Endodermal cell (in vitro differentiated cells): ENCODE measurements around the gene GPATCH1. TPM values are rescaled to one million over a fixed set of nuclear protein-coding genes. Genes with fewer than 3 reads are reported as not detected.

Experiments
- DNase-seq: peaks from one replicate; pipeline ENCODE4 v3.0.0-alpha.2; 2017
- H3K27ac ChIP-seq: 2 replicates; pipeline ENCODE4 v1.5.1; 2013; ENCODE audit warnings: mild to moderate bottlenecking, low read depth, low read length, moderate library complexity
- H3K27me3 ChIP-seq: 2 replicates; pipeline ENCODE4 v1.6.1; 2013; ENCODE audit warnings: mild to moderate bottlenecking, low read length, moderate library complexity; ENCODE audit not compliant: insufficient read depth, control insufficient read depth, poor library complexity, severe bottlenecking
- H3K36me3 ChIP-seq: 2 replicates; pipeline ENCODE4 v1.7.0; 2013; ENCODE audit warnings: mild to moderate bottlenecking, low read length, moderate library complexity; ENCODE audit not compliant: control insufficient read depth, insufficient read depth
- H3K4me1 ChIP-seq: one replicate; pipeline ENCODE4 v1.7.0; 2013; ENCODE audit warnings: low read length; ENCODE audit not compliant: control insufficient read depth, insufficient read depth
- H3K4me3 ChIP-seq: 2 replicates; pipeline ENCODE4 v1.5.1; 2013; ENCODE audit warnings: mild to moderate bottlenecking, low read length, moderate library complexity
- H3K9ac ChIP-seq: 2 replicates; pipeline ENCODE4 v1.6.1; 2013; ENCODE audit warnings: mild to moderate bottlenecking, low read length, moderate library complexity; ENCODE audit not compliant: poor library complexity, severe bottlenecking; ENCODE audit errors: extremely low read depth
- H3K9me3 ChIP-seq: 2 replicates; pipeline ENCODE4 v1.6.1; 2013; ENCODE audit warnings: mild to moderate bottlenecking, low read length, moderate library complexity; ENCODE audit not compliant: control insufficient read depth
- H3K27ac Mint-ChIP-seq: 2 replicates; pipeline ENCODE4 v1.8.0; 2020; ENCODE audit warnings: mixed read lengths
- H3K27me3 Mint-ChIP-seq: 2 replicates; pipeline ENCODE4 v1.8.0; 2021; ENCODE audit warnings: mild to moderate bottlenecking, mixed read lengths; ENCODE audit not compliant: insufficient read depth
- H3K36me3 Mint-ChIP-seq: 2 replicates; pipeline ENCODE4 v1.8.0; 2020; ENCODE audit warnings: low read depth, mixed read lengths
- H3K4me1 Mint-ChIP-seq: 2 replicates; pipeline ENCODE4 v1.8.0; 2020; ENCODE audit warnings: mixed read lengths
- H3K4me3 Mint-ChIP-seq: 2 replicates; pipeline ENCODE4 v1.8.0; 2020; ENCODE audit warnings: mild to moderate bottlenecking, moderate library complexity, mixed read lengths
- H3K9me3 Mint-ChIP-seq: 2 replicates; pipeline ENCODE4 v1.8.0; 2020; ENCODE audit warnings: mild to moderate bottlenecking, mixed read lengths
- WGBS, 2 experiments: methylation state at CpG; one replicate each; pipeline versions ENCODE4 v1.1.5 to v1.1.7; 2013; ENCODE audit warnings: missing lambda C conversion rate in 2 of 2, mixed read lengths in 1 of 2; ENCODE audit not compliant: insufficient coverage in 1 of 2, insufficient read length in 1 of 2; 5-methylcytosine and 5-hydroxymethylcytosine counted together
- total RNA-seq, 2 donors: library from RNA; stranded (reverse); fragmentation: NEBNext Ultra II Directional in 1 of 2; extraction: Animal tissue kit (Norgen Biotek cat#: 25700) in 1 of 2; gene quantifications; 2 replicates in 1 of 2; 3 replicates in 1 of 2; pipeline ENCODE4 v1.2.1, GENCODE V29; 2021
- TF ChIP-seq, protein P1 (sequence below): fragments of 200-600 bp; sonication (generic); conservative IDR thresholded peaks from 2 replicates; pipeline ENCODE4 v1.5.0; 2021; ENCODE audit warnings: antibody characterized with exemption, mild to moderate bottlenecking

Gene GPATCH1
- total RNA-seq, 2 donors from 2014 or later: 10.1 to 11.2 TPM

DNA sequence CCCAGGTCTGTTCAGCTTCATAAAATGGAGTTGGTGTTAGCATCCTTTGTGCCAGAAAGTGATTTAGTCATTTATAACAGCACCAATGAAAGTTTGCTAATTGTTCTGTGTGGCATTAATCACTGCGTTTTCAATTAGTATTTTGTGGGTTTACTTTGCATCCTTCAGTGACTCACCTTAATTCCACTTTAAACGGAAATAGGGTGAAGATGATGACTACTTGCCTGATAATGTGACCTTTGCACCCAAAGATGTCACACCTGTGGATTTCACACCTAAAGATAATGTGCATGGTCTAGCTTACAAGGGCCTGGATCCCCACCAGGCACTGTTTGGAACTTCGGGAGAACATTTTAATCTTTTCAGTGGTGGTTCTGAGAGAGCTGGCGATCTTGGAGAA lies 15.0 kb downstream of the GPATCH1 start:
- Mint-ChIP-seq H3K4me3 (no peak overlapping the region), H3K4me1 (peaks cover 5% of the 10 kb centered on the region), H3K36me3 (peaks cover 68% of the 10 kb centered on the region), H3K27ac (peak overlapping the region; percentile 29), H3K27me3 (no peaks in the 10 kb centered on the region), H3K9me3 (no peaks in the 10 kb centered on the region)
- H3K4me1 ChIP-seq: no peaks in the 10 kb centered on the region
- H3K9me3 ChIP-seq: no peaks in the 10 kb centered on the region
- no peak for DNase-seq
- H3K4me3 ChIP-seq: no peak overlapping the region
- H3K27ac ChIP-seq: no peak overlapping the region
- H3K9ac ChIP-seq: no peak overlapping the region
- 83 to 85% methylated on average over 4 of the region's 4 CpGs for WGBS, 2 experiments
- no peaks in the 10 kb centered on the region for H3K27me3 ChIP-seq
- TF ChIP-seq, protein P1, sequence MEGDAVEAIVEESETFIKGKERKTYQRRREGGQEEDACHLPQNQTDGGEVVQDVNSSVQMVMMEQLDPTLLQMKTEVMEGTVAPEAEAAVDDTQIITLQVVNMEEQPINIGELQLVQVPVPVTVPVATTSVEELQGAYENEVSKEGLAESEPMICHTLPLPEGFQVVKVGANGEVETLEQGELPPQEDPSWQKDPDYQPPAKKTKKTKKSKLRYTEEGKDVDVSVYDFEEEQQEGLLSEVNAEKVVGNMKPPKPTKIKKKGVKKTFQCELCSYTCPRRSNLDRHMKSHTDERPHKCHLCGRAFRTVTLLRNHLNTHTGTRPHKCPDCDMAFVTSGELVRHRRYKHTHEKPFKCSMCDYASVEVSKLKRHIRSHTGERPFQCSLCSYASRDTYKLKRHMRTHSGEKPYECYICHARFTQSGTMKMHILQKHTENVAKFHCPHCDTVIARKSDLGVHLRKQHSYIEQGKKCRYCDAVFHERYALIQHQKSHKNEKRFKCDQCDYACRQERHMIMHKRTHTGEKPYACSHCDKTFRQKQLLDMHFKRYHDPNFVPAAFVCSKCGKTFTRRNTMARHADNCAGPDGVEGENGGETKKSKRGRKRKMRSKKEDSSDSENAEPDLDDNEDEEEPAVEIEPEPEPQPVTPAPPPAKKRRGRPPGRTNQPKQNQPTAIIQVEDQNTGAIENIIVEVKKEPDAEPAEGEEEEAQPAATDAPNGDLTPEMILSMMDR: peak; percentile 14
- H3K36me3 ChIP-seq: peaks cover 60% of the 10 kb centered on the region

DNA sequence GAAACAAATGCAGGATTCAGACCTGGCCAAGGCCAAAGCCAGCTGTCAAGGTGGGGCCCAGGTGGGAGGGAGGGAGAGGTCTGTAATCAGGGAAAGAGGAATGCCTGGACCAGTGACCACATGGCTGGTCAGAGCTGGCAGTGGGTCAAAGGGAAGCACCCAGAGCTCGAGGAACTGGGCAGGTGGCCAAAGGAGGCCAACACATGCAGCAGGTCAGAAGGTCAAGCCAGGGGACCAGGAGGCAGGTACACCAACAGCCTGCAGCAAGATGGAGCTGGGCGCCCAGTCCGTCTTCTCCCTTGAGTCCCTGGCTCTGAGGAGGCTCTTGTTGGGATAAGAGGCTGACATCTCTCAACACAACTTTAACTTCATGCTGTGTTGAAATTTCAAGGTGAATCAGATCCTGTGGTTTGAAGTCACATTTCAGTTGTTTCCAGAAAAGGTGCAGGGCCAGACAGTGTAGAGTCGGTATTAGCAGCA lies 17.1 kb downstream of the GPATCH1 start:
- peaks cover 69% of the 10 kb centered on the region for H3K36me3 Mint-ChIP-seq
- H3K36me3 ChIP-seq: peaks cover 61% of the 10 kb centered on the region
- no peak overlapping the region for H3K4me3 Mint-ChIP-seq

DNA sequence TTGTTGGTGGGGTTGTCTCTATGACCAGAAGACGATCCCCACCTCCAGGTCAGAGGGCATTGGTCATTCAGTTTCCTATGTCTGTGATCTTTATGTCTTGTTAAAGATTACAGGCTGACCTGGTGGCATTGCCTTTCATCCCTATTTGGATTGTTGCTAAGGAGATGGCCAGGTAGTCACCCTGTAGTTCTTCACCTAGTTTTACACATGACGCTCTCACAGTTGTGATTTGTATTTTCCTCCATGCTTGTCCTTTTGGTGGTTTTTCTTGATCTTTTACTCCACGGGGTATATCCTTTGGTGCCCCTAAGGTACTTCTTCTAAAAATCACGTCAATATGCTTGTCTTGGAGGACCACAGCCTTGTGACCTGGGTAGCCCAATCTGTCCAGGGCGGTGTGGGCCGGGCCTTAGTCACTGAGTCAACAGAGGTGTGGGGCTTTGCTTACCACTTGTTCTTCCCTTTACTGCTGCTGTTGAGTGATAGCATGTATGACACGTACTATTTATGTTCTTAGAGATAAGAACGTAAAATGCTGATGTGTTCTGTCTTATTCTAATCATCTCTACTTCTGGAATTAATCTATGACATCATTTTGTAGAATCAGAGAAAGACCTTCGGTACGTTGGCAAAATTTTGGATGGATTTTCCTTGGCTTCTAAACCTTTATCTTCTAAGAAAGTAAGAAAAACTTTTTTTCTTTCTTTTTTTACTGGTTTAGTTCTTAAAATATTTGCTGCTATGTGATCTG lies 20.1 kb downstream of the GPATCH1 start:
- Mint-ChIP-seq H3K27ac (no peak overlapping the region), H3K27me3 (no peaks in the 10 kb centered on the region), H3K4me3 (no peak overlapping the region), H3K9me3 (no peaks in the 10 kb centered on the region), H3K36me3 (peaks cover 58% of the 10 kb centered on the region), H3K4me1 (peaks cover 3% of the 10 kb centered on the region)
- TF ChIP-seq, protein P1: no peak
- no peaks in the 10 kb centered on the region for H3K9me3 ChIP-seq
- WGBS, 2 experiments: 95 to 97% methylated on average over 5 to 9 of the region's 10 CpGs
- H3K36me3 ChIP-seq: peaks cover 42% of the 10 kb centered on the region
- no peak overlapping the region for H3K27ac ChIP-seq
- no peaks in the 10 kb centered on the region for H3K4me1 ChIP-seq
- H3K27me3 ChIP-seq: no peaks in the 10 kb centered on the region
- no peak overlapping the region for H3K4me3 ChIP-seq
- no peak for DNase-seq
- H3K9ac ChIP-seq: no peak overlapping the region

More for the DNA sequence above, 17.1 kb downstream of the GPATCH1 start:
- no peak overlapping the region for H3K4me3 ChIP-seq
- H3K9ac ChIP-seq: no peak overlapping the region
- no peaks in the 10 kb centered on the region for H3K4me1 ChIP-seq
- no peak overlapping the region for H3K27ac ChIP-seq
- Mint-ChIP-seq H3K27me3 (no peaks in the 10 kb centered on the region), H3K4me1 (peaks cover 5% of the 10 kb centered on the region), H3K27ac (no peak overlapping the region), H3K9me3 (no peaks in the 10 kb centered on the region)
- TF ChIP-seq, protein P1: no peak
- no peak for DNase-seq
- H3K27me3 ChIP-seq: no peaks in the 10 kb centered on the region
- 95 to 98% methylated on average over 2 to 4 of the region's 4 CpGs for WGBS, 2 experiments
- H3K9me3 ChIP-seq: no peaks in the 10 kb centered on the region
